IPS-20b (cell line): Measurements from ENCODE around the gene CDC42BPA.

ENCODE experiments used
- H3K27ac ChIP-seq: one replicate; pipeline ENCODE4 v1.5.1; 2013; ENCODE audit warnings: low read length
- H3K27me3 ChIP-seq: 2 replicates; pipeline ENCODE4 v1.6.1; 2013; ENCODE audit warnings: mild to moderate bottlenecking, low read length, inconsistent platforms; ENCODE audit not compliant: insufficient read depth
- H3K36me3 ChIP-seq: 2 replicates; pipeline ENCODE4 v1.6.1; 2013; ENCODE audit warnings: low read depth, mild to moderate bottlenecking, inconsistent platforms, low read length, moderate library complexity; ENCODE audit not compliant: insufficient read depth
- H3K4me1 ChIP-seq: 2 replicates; pipeline ENCODE4 v1.6.1; 2013; ENCODE audit warnings: mild to moderate bottlenecking, control low read depth, inconsistent platforms, low read length, moderate library complexity; ENCODE audit not compliant: insufficient read depth
- H3K4me3 ChIP-seq: 2 replicates; pipeline ENCODE4 v1.5.1; 2013; ENCODE audit warnings: mild to moderate bottlenecking, low read length, inconsistent platforms
- H3K9ac ChIP-seq: 2 replicates; pipeline ENCODE4 v1.6.1; 2013; ENCODE audit warnings: low read depth, mild to moderate bottlenecking, inconsistent platforms, low read length, moderate library complexity
- H3K9me3 ChIP-seq: 2 replicates; pipeline ENCODE4 v1.6.1; 2013; ENCODE audit warnings: mild to moderate bottlenecking, low read depth, low read length, inconsistent platforms; ENCODE audit not compliant: insufficient read depth

The CDC42BPA gene

DNA sequence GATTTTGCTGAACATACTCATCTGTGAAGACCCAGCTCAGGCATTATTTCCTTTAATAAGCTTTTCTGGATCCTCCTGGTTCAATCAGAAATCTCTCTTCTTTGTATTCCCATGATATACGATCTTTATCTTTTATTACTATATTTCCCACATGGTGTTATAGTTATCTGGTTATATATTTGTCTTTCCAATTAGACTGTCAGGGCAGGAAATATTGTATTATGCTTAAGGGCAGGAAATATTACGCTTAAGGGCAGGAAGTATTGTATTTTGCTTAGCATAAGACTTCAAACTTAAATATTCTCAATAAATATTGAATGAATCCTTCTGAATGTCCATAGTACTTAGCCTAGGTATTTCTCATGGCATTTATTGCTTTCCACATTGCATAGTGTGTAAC, 256.0 kb downstream of the CDC42BPA start:
- Histone ChIP-seq H3K9me3 (no peaks in the 10 kb centered on the region), H3K36me3 (no peaks in the 10 kb centered on the region), H3K4me1 (no peaks in the 10 kb centered on the region), H3K4me3 (no peak overlapping the region), H3K27ac (no peak overlapping the region), H3K27me3 (no peaks in the 10 kb centered on the region), H3K9ac (no peak overlapping the region)

DNA sequence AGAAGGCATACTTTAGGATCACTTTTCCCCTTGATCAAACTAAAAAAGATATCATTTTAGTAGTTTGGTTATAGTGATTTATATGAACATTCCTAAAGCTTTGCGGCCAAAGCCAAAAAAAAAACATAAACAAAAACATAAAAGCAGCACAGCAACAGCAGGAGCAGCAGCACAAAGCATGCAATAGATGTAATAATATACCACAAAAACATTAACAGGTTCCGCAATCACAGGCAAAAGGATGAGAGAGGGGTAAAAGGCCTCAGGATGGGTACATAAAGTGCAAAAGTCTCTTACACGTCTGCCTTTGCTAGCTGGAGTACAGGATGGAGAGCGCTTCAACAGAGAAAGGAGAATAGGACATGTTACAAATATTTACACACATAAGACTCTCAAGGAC, 259.2 kb downstream of the CDC42BPA start:
- no peaks in the 10 kb centered on the region for H3K27me3 ChIP-seq
- no peaks in the 10 kb centered on the region for H3K36me3 ChIP-seq
- no peaks in the 10 kb centered on the region for H3K4me1 ChIP-seq
- H3K9me3 ChIP-seq = no peaks in the 10 kb centered on the region
- no peak overlapping the region for H3K9ac ChIP-seq
- no peak overlapping the region for H3K27ac ChIP-seq
- H3K4me3 ChIP-seq = no peak overlapping the region

DNA sequence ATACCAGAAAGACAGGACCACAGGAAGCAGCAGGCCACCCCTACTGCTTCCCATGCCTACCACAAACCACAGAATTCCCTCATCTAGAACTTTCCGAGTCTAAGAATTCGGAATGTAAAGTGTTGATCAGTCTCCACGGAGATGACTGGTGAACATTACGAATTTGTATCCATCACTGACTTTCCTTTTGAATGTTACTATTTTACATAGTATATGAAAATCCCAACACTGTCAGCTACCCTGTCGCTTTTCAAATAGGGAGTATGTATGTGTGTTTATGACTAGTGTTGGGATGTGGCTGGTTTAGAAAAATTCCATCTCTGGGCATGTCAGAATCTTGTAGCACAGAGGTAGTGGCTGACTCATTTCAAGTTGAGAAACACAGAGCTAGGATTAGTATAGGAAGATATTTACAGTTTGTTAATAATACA, 260.0 kb downstream of the CDC42BPA start:
- no peak overlapping the region for H3K4me3 ChIP-seq
- no peak overlapping the region for H3K27ac ChIP-seq
- no peaks in the 10 kb centered on the region for H3K27me3 ChIP-seq
- no peaks in the 10 kb centered on the region for H3K4me1 ChIP-seq
- no peak overlapping the region for H3K9ac ChIP-seq
- H3K36me3 ChIP-seq = no peaks in the 10 kb centered on the region
- H3K9me3 ChIP-seq = no peaks in the 10 kb centered on the region

DNA sequence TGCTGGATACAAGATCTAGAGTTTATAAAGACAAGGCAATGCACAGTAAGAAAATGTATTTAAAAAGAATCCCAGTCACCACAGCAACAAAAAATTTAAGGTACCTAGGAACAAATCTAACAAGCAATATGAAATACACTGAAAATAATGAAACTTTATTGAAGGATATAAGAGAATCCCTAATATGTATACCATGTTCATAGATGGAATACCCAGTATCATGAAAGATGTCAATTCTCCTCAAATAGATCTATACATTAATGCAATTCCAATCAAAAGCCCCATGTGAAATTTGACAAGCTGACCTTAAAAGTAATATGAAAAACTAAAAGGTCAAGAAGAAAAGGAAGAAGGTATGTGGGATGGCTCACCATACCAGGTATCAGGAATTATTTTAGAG, 269.0 kb downstream of the CDC42BPA start:
- Histone ChIP-seq H3K36me3 (peaks cover 10% of the 10 kb centered on the region; the same call in 1 of the 2 replicates), H3K9me3 (no peaks in the 10 kb centered on the region), H3K9ac (no peak overlapping the region), H3K27me3 (no peaks in the 10 kb centered on the region), H3K4me3 (no peak overlapping the region), H3K4me1 (no peaks in the 10 kb centered on the region), H3K27ac (no peak overlapping the region)

DNA sequence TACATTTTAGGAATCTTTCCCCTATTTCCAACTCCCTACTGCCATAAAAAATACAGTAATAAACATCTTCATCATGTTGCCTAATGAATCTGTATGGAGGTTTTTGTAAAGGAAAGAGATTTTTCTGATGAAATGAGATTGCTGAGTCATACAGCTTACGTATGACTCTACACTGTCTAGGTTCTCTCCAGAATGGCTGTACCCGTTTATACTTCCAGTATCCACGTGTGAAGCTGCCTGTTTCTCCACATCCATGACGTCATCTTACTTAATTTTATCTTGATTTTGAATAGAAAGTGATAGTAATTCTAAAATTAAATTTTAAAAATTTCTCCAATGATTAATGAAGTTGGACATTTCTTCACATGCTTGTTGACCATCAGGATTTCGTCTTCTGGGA, 274.5 kb downstream of the CDC42BPA start:
- Histone ChIP-seq H3K4me1 (no peaks in the 10 kb centered on the region; the same call in 1 of the 2 replicates), H3K9ac (no peak overlapping the region), H3K27me3 (no peaks in the 10 kb centered on the region), H3K4me3 (no peak overlapping the region), H3K9me3 (no peaks in the 10 kb centered on the region), H3K36me3 (peaks cover 25% of the 10 kb centered on the region), H3K27ac (no peak overlapping the region)

DNA sequence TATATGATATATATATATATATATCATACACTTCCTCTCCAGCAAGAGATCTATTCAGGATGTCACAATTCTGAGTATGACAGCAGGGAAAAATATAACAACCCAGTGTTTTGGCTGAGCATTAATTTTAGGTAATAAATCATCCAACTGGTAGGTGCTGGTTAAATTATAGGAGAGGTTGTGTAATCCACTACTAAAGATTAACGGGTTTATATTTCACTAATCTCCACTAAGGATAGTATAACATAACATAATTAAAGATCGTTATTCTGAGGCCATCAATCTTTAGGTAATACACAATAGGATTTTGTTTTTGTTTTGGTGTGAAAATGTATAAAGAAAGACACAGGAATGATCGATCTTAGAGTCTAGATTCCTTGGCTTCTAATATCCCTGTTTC, 276.0 kb downstream of the CDC42BPA start:
- no peaks in the 10 kb centered on the region; the same call in 1 of the 2 replicates for H3K4me1 ChIP-seq
- H3K27ac ChIP-seq = no peak overlapping the region
- no peak overlapping the region for H3K4me3 ChIP-seq
- H3K9me3 ChIP-seq = no peaks in the 10 kb centered on the region
- no peaks in the 10 kb centered on the region for H3K27me3 ChIP-seq
- H3K9ac ChIP-seq = no peak overlapping the region
- peaks cover 21% of the 10 kb centered on the region for H3K36me3 ChIP-seq

DNA sequence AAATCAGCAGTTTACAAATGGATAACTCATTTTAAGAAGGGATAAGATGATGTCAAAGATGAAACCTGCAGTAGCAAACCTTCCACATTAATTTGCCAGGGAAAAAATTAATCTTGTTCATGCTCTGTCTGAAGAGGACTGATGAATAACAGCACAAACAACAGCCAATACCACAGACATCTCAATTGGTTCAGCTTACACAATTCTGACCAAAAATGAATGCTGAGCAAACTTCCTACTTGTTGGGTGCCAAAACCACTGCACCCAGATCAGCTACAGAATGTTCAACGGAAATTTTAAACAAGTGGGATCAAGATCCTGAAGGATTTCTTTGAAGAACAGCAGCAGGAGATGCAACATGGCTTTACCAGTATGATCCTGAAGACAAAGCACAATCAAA, 279.9 kb downstream of the CDC42BPA start:
- Histone ChIP-seq H3K27me3 (no peaks in the 10 kb centered on the region), H3K27ac (no peak overlapping the region), H3K9me3 (no peaks in the 10 kb centered on the region), H3K9ac (no peak overlapping the region), H3K4me1 (no peaks in the 10 kb centered on the region; the same call in 1 of the 2 replicates), H3K36me3 (peaks cover 14% of the 10 kb centered on the region), H3K4me3 (no peak overlapping the region)

DNA sequence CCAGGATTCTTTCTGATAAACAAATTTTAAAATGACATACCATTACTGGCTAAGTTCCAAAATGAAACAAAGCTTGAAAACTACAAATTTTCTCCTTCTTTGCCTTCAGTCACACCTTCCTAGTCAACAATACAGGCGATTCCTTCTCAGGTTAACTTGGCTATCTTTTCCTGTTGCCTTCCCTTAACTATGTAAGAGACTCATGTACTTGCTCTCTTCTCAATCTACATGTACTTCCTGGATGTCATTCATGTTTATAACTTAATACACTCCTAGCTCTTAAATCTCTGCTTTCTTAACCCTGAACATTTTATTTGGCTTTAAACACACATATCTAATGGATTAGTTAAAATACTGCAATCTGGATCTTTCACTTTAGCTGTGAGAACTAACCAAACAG, 281.2 kb downstream of the CDC42BPA start:
- Histone ChIP-seq H3K36me3 (peaks cover 18% of the 10 kb centered on the region), H3K4me3 (no peak overlapping the region), H3K4me1 (peaks cover 2% of the 10 kb centered on the region; the same call in 1 of the 2 replicates)

DNA sequence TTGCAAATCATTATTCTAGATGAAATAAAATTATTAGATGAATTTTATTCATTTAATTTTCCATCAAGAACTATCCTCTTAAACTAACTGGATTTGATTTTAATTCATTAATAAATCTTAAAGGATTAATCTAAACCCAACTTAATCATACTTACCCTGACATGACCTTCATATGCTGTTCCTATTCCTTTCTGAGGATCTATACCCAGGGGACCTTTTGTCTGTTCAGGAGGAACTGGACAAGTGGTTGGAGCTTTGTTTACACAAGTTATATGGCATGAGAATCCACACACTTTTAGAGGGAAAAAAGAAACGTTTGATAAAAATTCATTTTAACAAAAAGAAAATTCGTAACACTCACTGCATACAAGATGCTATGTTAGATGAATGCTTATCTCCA, 283.0 kb downstream of the CDC42BPA start:
- Histone ChIP-seq H3K27ac (no peak overlapping the region), H3K9me3 (no peaks in the 10 kb centered on the region), H3K4me1 (peaks cover 2% of the 10 kb centered on the region; the same call in 1 of the 2 replicates), H3K4me3 (no peak overlapping the region), H3K27me3 (no peaks in the 10 kb centered on the region), H3K36me3 (peaks cover 31% of the 10 kb centered on the region), H3K9ac (no peak overlapping the region)

More for the DNA sequence above, 281.2 kb downstream of the CDC42BPA start:
- Histone ChIP-seq H3K9ac (no peak overlapping the region), H3K27ac (no peak overlapping the region), H3K9me3 (no peaks in the 10 kb centered on the region), H3K27me3 (no peaks in the 10 kb centered on the region)

DNA sequence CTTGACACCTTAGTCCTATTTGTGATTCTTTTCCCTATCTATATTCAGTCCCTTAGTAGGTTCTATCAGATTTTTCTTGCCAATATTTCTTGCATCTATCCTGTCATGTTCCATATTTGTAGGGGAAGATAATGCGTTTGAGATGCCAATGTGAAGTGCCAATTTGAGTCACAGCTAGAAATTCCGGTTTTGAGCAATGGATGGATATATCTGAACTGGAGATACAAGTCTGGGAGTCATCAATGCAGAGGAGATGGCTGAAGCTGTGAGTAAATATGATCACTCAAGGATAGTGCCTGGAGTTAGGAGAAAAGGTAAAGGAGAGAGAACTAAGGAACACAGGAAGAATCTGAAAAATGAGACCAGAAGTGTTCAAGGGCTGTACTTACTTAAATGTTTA, 284.4 kb downstream of the CDC42BPA start:
- H3K36me3 ChIP-seq = peaks cover 29% of the 10 kb centered on the region
- no peaks in the 10 kb centered on the region for H3K27me3 ChIP-seq
- no peak overlapping the region for H3K27ac ChIP-seq
- H3K9ac ChIP-seq = no peak overlapping the region
- H3K9me3 ChIP-seq = no peaks in the 10 kb centered on the region
- peaks cover 2% of the 10 kb centered on the region; the same call in 1 of the 2 replicates for H3K4me1 ChIP-seq
- H3K4me3 ChIP-seq = no peak overlapping the region

DNA sequence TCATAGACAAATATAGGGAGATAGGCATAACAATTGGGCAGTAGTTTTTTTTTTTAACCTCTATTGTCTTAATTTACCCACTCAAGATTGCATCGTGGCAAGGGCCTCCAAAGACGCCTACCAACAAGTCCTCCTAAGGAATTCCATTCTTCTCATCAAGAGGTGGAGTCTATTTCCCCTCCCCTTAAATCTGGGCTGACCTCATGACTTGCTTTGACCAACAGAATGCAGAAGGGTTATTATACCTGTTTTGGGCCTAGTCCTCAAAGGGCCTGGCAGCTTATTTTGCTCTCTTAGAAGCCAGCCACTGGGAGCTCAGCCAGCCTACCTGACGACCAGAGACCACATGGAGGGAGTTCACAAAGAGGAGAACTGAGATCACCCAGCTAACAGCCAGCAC, 285.9 kb downstream of the CDC42BPA start:
- H3K27ac ChIP-seq = peak overlapping the region; percentile 5
- no peaks in the 10 kb centered on the region for H3K9me3 ChIP-seq
- H3K4me3 ChIP-seq = no peak overlapping the region
- H3K36me3 ChIP-seq = peaks cover 38% of the 10 kb centered on the region
- no peaks in the 10 kb centered on the region for H3K27me3 ChIP-seq
- no peak overlapping the region for H3K9ac ChIP-seq
- peaks cover 2% of the 10 kb centered on the region; the same call in 1 of the 2 replicates for H3K4me1 ChIP-seq

DNA sequence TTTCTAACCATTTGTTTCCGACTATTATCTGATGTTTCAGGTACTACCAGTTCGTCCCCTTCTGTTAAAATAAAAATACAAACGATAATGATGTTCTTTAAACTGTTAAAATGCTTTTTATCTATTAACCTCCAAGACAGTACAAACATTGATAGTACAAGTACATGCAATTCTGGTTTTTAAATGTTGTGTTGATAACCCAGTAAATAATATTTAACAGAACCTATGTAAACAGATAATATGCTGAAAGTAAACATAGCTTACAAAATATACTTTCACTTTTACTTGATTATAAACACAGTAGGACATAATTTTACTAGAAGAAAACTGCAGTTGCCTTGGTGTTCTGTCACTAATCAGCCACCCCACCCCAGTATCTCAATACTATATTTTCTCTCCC, 301.3 kb downstream of the CDC42BPA start:
- H3K9me3 ChIP-seq = no peaks in the 10 kb centered on the region
- no peaks in the 10 kb centered on the region for H3K27me3 ChIP-seq
- H3K4me1 ChIP-seq = no peaks in the 10 kb centered on the region
- H3K27ac ChIP-seq = no peak overlapping the region
- no peak overlapping the region for H3K9ac ChIP-seq
- no peak overlapping the region for H3K4me3 ChIP-seq
- H3K36me3 ChIP-seq = peaks cover 46% of the 10 kb centered on the region
